GM12874 (cell line): ENCODE results near the gene RAB11FIP3.

Experiments
- TF ChIP-seq, protein P1 (sequence below): IDR thresholded peaks from 2 replicates; pipeline ENCODE4 v1.5.1; 2011; ENCODE audit warnings: low read depth, mild to moderate bottlenecking, control low read depth, low read length, moderate library complexity; ENCODE audit not compliant: insufficient read depth

Gene RAB11FIP3

GRCh38 chr16:526181-527014 is 100.9 kb downstream of the RAB11FIP3 start:
- TF ChIP-seq, protein P1, sequence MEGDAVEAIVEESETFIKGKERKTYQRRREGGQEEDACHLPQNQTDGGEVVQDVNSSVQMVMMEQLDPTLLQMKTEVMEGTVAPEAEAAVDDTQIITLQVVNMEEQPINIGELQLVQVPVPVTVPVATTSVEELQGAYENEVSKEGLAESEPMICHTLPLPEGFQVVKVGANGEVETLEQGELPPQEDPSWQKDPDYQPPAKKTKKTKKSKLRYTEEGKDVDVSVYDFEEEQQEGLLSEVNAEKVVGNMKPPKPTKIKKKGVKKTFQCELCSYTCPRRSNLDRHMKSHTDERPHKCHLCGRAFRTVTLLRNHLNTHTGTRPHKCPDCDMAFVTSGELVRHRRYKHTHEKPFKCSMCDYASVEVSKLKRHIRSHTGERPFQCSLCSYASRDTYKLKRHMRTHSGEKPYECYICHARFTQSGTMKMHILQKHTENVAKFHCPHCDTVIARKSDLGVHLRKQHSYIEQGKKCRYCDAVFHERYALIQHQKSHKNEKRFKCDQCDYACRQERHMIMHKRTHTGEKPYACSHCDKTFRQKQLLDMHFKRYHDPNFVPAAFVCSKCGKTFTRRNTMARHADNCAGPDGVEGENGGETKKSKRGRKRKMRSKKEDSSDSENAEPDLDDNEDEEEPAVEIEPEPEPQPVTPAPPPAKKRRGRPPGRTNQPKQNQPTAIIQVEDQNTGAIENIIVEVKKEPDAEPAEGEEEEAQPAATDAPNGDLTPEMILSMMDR: no peak

- TF ChIP-seq, protein P1: no peak
Measured at GRCh38 chr16:527015-527903, 101.8 kb downstream of the RAB11FIP3 start, which contains the start of gene CAPN15. CAPN15 (plus strand) TSS chr16:527712; CDS start chr16:546839, 19,127 bp downstream.

DNA sequence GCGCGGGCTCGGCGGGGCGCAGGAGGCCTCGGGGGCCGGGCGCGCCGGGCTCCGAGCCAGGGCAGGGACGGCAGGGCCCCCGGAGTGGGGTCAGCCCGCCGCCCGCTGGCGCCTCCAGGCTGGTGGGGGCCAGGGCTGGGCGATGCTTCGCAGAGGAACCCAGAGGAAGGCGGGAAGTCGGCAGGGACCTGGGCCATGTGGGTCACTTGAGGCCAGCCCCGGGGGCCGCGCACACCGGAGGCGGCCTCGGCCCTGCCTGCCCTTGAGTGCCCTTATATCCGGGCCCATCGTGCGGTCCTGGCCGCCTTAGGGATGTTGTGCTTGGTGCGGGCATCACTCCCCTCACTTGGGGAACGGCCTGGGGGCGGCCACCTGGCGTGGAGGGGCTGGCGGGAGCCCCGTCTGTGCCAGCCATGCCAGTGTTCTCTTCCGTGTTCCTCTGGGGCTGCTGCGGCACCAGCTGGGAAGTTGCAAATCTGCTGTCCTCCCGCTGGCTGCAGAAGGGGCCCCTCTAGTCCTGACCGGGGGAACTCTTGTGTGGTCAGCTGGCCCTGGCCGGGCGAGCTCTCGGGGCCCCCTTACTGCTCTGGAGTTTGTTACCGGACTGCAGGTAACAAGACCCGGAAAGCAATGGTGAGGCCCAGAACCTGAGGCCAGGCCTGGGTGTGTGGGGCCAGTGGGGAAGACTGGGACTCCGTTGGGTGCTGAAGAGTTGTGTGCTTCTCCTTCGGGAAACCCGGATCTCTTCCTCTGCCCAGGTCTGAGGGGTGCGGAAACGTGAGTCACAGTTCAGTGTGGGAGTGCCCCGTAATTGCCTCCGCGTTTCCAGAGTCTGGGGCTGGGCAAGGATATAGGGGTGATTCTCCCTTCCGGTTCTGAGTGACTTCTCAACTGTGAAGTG is 102.9 kb downstream of the RAB11FIP3 start:
- TF ChIP-seq, protein P1: no peak

GRCh38 chr16:529012-529575 is 103.6 kb downstream of the RAB11FIP3 start:
- TF ChIP-seq, protein P1: no peak

GRCh38 chr16:530111-530817 is 104.8 kb downstream of the RAB11FIP3 start:
- TF ChIP-seq, protein P1: no peak

DNA sequence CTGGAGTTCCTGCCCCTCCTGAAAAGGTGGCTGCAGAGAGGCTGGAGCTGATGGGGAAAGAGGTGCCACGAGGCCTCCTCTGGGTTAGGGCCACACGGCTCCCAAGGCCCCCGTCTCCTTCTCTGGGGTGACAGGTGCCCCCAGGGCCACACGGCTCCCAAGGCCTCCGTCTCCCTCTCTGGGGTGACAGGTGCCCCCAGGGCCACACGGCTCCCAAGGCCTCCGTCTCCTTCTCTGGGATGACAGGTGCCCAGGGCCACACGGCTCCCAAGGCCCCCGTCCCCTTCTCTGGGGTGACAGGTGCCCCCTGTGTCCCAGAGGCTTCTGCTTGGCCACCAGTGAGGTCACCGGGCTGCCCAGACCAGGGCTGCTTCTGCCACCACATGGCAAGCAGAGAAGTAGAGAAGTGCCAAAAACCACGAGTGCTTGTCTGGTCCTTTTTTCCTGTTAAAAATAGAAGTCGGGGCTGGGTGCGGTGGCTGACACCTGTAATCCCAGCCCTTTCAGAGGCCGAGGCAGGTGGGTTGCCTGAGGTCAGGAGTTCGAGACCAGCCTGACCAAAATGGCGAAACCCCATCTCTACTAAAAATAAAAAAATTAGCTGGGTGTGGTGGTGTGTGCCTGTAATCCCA is 106.2 kb downstream of the RAB11FIP3 start:
- TF ChIP-seq, protein P1: no peak
